GM12878 (cell line): Measurements from ENCODE around the gene ABRACL. TPM values are rescaled to one million over a fixed set of nuclear protein-coding genes. Genes with fewer than 3 reads are reported as not detected.

Experiments used
- ASH2L ChIP-seq: fragments of 300-600, 200-600 bp; sonication (generic); IDR thresholded peaks from 2 replicates; pipeline ENCODE4 v1.6.1; 2017; ENCODE audit warnings: low read depth, mild to moderate bottlenecking, borderline replicate concordance
- BMI1 ChIP-seq: fragments of 450-650 bp; IDR thresholded peaks from 2 replicates; pipeline ENCODE4 v1.6.1; 2016; ENCODE audit warnings: mild to moderate bottlenecking, moderate library complexity, borderline replicate concordance
- CHD4 ChIP-seq: fragments of 200-600 bp; sonication (generic); IDR thresholded peaks from 2 replicates; pipeline ENCODE4 v1.6.1; 2016; ENCODE audit warnings: mild to moderate bottlenecking
- ETV6 ChIP-seq, 2 experiments: fragments of 450-650 bp in 1 of 2; IDR thresholded peaks in 1 of 2; conservative IDR thresholded peaks in 1 of 2; 2 replicates each; pipeline ENCODE4 v1.6.1; 2014; ENCODE audit warnings: antibody characterized with exemption in 1 of 2, borderline replicate concordance in 1 of 2, low read depth in 1 of 2, mild to moderate bottlenecking in 1 of 2, moderate library complexity in 1 of 2
- JUND ChIP-seq: IDR thresholded peaks from 2 replicates; pipeline ENCODE4 v1.6.1; 2012; ENCODE audit warnings: low read depth, mild to moderate bottlenecking, low read length, improper control_type of control experiment, moderate library complexity
- KLF5 ChIP-seq: fragments of 450-650 bp; IDR thresholded peaks from 2 replicates; pipeline ENCODE4 v1.6.1; 2014; ENCODE audit warnings: mild to moderate bottlenecking; ENCODE audit not compliant: partially characterized antibody
- MEF2A ChIP-seq: IDR thresholded peaks from 2 replicates; pipeline ENCODE4 v1.6.1; 2011; ENCODE audit warnings: low read depth, mild to moderate bottlenecking, low read length, moderate library complexity; ENCODE audit not compliant: insufficient read depth
- MYB ChIP-seq: fragments of 150-350 bp; IDR thresholded peaks from 2 replicates; pipeline ENCODE4 v1.6.1; 2014; ENCODE audit warnings: mild to moderate bottlenecking, low read depth, low read length, borderline replicate concordance
- MYC ChIP-seq: IDR thresholded peaks from 2 replicates; pipeline ENCODE4 v1.6.1; 2011; ENCODE audit warnings: mild to moderate bottlenecking, low read length, moderate library complexity, inconsistent platforms; ENCODE audit not compliant: insufficient read depth, insufficient replicate concordance, insufficient read length, severe bottlenecking
- PAX5 ChIP-seq: IDR thresholded peaks from 2 replicates; pipeline ENCODE4 v1.6.1; 2011; ENCODE audit warnings: low read depth, low read length, borderline replicate concordance
- RAD51 ChIP-seq: fragments of 450-650 bp; IDR thresholded peaks from 2 replicates; pipeline ENCODE4 v1.6.1; 2016; ENCODE audit warnings: moderate library complexity, mild to moderate bottlenecking, inconsistent platforms
- RB1 ChIP-seq: fragments of 450-650 bp; formaldehyde crosslinking; IDR thresholded peaks from 2 replicates; pipeline ENCODE4 v1.6.1; 2017; ENCODE audit warnings: mild to moderate bottlenecking, borderline replicate concordance
- SIX5 ChIP-seq: IDR thresholded peaks from 2 replicates; pipeline ENCODE4 v1.6.1; 2011; ENCODE audit warnings: mild to moderate bottlenecking, low read depth, low read length, moderate library complexity; ENCODE audit not compliant: severe bottlenecking
- SREBF1 ChIP-seq: IDR thresholded peaks from 2 replicates; pipeline ENCODE4 v1.6.1; 2012; ENCODE audit warnings: mild to moderate bottlenecking, low read length
- SRF ChIP-seq, 2 experiments: IDR thresholded peaks; 2 replicates each; pipeline ENCODE4 v1.6.1; 2011; ENCODE audit warnings: low read depth in 2 of 2, low read length in 2 of 2, mild to moderate bottlenecking in 1 of 2, moderate library complexity in 1 of 2
- TBL1XR1 ChIP-seq: IDR thresholded peaks from 2 replicates; pipeline ENCODE4 v1.6.1; 2012; ENCODE audit warnings: low read depth, low read length, improper control_type of control experiment
- ZNF622 ChIP-seq: fragments of 450-650 bp; IDR thresholded peaks from 2 replicates; pipeline ENCODE4 v1.6.1; 2017; ENCODE audit warnings: mild to moderate bottlenecking, inconsistent platforms
- polyA plus RNA-seq, 11 experiments: library from polyadenylated mRNA; depleted of rRNA in 4 of 11; unstranded in 6 of 11; stranded (reverse) in 5 of 11; fragments of >200 nt; fragmentation: Nextera tagmentation in 4 of 11; fragmentation: Illumina TruSeq in 1 of 11; extraction: Ambion mirVana in 4 of 11; extraction: Trizol in 1 of 11; gene quantifications; 1 replicate in 1 of 11; 2 replicates in 10 of 11; pipeline versions ENCODE4 v1.2.1 to v1.2.3, GENCODE V29; 2011 to 2016; ENCODE audit warnings: inconsistent platforms in 2 of 11, missing spikeins in 2 of 11, low read depth in 1 of 11
- total RNA-seq, 4 experiments: library from RNA; depleted of rRNA in 3 of 4; stranded (reverse); fragments of >200 nt in 3 of 4; fragmentation: Illumina TruSeq in 1 of 4; extraction: Trizol in 1 of 4; gene quantifications; 2 replicates each; pipeline versions ENCODE4 v1.2.1 to v1.2.3, GENCODE V29; 2013 to 2021
- TF ChIP-seq, protein P1 (sequence below): fragments of 450-650 bp; formaldehyde crosslinking; IDR thresholded peaks from 2 replicates; pipeline ENCODE4 v1.4.0; 2022; ENCODE audit warnings: mild to moderate bottlenecking, moderate library complexity
- TF ChIP-seq, protein P2 (sequence below): IDR thresholded peaks from 2 replicates; pipeline ENCODE4 v1.6.1; 2012; ENCODE audit warnings: low read depth, low read length, improper control_type of control experiment
- TF ChIP-seq, protein P3 (sequence below): fragments of 450-650 bp; IDR thresholded peaks from 2 replicates; pipeline ENCODE4 v1.6.1; 2017; ENCODE audit warnings: low read depth, mild to moderate bottlenecking, moderate library complexity
- TF ChIP-seq, protein P4 (sequence below): IDR thresholded peaks from 2 replicates; pipeline ENCODE4 v1.6.1; 2012; ENCODE audit warnings: low read depth, low read length, improper control_type of control experiment

ABRACL gene
- total and polyA plus RNA-seq, 10 of the 15 experiments (the other 5 are each of a cell fraction or from before 2014, with no cell fraction given), result 111 to 647 (median 192) TPM

DNA sequence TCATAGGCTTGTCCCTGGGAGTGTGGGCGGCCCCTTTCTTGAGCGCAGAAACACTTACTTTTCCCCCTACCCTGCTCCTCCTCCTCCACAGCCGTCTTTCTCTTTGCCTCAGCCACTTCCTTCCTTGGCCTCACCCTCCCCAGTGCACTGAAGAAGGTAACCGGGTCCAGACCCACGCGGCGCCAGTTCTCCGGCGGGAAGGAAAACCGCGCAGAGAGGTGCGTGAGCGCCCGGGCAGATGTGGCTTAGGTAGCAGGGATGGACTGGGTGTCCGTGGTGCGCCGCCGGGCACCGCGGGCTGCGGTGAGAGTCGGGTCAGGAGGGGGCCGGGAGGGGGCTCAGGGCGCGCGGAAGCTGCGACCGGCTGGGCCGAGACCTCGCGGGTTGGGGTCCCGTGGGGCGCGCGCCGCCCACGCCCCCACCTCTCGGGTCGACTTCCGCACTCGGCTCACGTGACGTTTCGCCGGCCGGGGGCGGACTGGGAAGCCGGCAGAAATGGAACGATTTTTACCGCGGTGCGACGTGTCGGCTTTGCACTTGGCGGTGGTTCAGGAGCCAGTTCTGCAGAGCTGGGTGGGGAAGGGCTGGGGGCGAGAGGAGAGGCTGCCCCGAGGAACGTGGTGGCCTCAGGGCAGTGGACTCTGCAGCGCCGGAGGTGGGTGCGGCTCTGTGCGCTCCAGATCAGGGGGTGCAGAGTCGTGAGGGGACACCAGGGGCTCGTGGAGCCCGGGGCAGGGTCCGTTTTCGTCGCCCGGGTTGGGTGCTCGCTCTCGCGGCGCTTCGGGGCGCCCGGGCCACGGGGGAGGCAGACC, at the start of gene ABRACL (continued):
- TF ChIP-seq JUND (no peak), CHD4 (no peak), SRF (IDR thresholded peaks at IDR 0.05; ENCODE audit: low read depth in 2 of 2, low read length in 2 of 2) (no peak), TBL1XR1 (no peak), MYC (no peak), RB1 (peak; percentile 22; the same call in 1 of the 2 replicates), RAD51 (peak; percentile 72; the same call in 1 of the 2 replicates), PAX5 (peak; percentile 24; the same call in 1 of the 2 replicates), BMI1 (no peak), ETV6 (conservative IDR thresholded peaks at IDR 0.05 in 1 of 2, IDR thresholded peaks at IDR 0.05 in 1 of 2; ENCODE audit: borderline replicate concordance in 1 of 2, low read depth in 1 of 2) (peak in 1 of 2 experiments; percentile 75; a peak in 2 of 4 replicates), MEF2A (0 out of 2 replicates have a peak, but pooled peaks have one; percentile 4), KLF5 (no peak), ASH2L (peak; percentile 23; the same call in 1 of the 2 replicates), SIX5 (no peak), ZNF622 (no peak), SREBF1 (no peak), MYB (no peak)
- TF ChIP-seq, protein P1, sequence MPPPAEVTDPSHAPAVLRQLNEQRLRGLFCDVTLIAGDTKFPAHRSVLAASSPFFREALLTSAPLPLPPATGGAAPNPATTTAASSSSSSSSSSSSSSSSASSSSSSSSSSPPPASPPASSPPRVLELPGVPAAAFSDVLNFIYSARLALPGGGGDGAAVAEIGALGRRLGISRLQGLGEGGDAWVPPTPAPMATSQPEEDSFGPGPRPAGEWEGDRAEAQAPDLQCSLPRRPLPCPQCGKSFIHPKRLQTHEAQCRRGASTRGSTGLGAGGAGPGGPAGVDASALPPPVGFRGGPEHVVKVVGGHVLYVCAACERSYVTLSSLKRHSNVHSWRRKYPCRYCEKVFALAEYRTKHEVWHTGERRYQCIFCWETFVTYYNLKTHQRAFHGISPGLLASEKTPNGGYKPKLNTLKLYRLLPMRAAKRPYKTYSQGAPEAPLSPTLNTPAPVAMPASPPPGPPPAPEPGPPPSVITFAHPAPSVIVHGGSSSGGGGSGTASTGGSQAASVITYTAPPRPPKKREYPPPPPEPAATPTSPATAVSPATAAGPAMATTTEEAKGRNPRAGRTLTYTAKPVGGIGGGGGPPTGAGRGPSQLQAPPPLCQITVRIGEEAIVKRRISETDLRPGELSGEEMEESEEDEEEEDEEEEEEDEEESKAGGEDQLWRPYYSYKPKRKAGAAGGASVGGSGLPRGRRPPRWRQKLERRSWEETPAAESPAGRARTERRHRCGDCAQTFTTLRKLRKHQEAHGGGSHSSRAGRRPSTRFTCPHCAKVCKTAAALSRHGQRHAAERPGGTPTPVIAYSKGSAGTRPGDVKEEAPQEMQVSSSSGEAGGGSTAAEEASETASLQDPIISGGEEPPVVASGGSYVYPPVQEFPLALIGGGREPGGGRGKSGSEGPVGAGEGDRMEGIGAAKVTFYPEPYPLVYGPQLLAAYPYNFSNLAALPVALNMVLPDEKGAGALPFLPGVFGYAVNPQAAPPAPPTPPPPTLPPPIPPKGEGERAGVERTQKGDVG (CRISPR knock-in tag), result no peak
- TF ChIP-seq, protein P2, sequence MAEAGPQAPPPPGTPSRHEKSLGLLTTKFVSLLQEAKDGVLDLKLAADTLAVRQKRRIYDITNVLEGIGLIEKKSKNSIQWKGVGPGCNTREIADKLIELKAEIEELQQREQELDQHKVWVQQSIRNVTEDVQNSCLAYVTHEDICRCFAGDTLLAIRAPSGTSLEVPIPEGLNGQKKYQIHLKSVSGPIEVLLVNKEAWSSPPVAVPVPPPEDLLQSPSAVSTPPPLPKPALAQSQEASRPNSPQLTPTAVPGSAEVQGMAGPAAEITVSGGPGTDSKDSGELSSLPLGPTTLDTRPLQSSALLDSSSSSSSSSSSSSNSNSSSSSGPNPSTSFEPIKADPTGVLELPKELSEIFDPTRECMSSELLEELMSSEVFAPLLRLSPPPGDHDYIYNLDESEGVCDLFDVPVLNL, result no peak
- TF ChIP-seq, protein P3, sequence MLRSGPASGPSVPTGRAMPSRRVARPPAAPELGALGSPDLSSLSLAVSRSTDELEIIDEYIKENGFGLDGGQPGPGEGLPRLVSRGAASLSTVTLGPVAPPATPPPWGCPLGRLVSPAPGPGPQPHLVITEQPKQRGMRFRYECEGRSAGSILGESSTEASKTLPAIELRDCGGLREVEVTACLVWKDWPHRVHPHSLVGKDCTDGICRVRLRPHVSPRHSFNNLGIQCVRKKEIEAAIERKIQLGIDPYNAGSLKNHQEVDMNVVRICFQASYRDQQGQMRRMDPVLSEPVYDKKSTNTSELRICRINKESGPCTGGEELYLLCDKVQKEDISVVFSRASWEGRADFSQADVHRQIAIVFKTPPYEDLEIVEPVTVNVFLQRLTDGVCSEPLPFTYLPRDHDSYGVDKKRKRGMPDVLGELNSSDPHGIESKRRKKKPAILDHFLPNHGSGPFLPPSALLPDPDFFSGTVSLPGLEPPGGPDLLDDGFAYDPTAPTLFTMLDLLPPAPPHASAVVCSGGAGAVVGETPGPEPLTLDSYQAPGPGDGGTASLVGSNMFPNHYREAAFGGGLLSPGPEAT, result peak; percentile 58; the same call in 1 of the 2 replicates
- TF ChIP-seq, protein P4, sequence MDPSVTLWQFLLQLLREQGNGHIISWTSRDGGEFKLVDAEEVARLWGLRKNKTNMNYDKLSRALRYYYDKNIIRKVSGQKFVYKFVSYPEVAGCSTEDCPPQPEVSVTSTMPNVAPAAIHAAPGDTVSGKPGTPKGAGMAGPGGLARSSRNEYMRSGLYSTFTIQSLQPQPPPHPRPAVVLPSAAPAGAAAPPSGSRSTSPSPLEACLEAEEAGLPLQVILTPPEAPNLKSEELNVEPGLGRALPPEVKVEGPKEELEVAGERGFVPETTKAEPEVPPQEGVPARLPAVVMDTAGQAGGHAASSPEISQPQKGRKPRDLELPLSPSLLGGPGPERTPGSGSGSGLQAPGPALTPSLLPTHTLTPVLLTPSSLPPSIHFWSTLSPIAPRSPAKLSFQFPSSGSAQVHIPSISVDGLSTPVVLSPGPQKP, result 0 out of 2 replicates have a peak, but pooled peaks have one; percentile 14
